A172 (cell line): ENCODE data around the gene PRDX3. TPM values are rescaled to one million over a fixed set of nuclear protein-coding genes. Genes with fewer than 3 reads are reported as not detected.
A peak's percentile ranks its signal among the peaks of the same experiment; 100 is the strongest.
"Not testable (repeated sequence)": the region's sequence is repeated elsewhere in the genome, so short reads cannot be mapped to it uniquely, and the experiment has no call there.

ENCODE experiments used
- DNase-seq: peaks from one replicate; pipeline ENCODE4 v3.0.0-alpha.2; 2015; ENCODE audit warnings: low spot score
- total RNA-seq: library from RNA; depleted of rRNA; stranded (reverse); fragments of >200 nt; shearing (Covaris generic); gene quantifications from 2 replicates; pipeline ENCODE4 v1.2.3, GENCODE V29; 2014

PRDX3 gene
- total RNA-seq, 1 experiment from 2014 or later: 407 TPM

DNA sequence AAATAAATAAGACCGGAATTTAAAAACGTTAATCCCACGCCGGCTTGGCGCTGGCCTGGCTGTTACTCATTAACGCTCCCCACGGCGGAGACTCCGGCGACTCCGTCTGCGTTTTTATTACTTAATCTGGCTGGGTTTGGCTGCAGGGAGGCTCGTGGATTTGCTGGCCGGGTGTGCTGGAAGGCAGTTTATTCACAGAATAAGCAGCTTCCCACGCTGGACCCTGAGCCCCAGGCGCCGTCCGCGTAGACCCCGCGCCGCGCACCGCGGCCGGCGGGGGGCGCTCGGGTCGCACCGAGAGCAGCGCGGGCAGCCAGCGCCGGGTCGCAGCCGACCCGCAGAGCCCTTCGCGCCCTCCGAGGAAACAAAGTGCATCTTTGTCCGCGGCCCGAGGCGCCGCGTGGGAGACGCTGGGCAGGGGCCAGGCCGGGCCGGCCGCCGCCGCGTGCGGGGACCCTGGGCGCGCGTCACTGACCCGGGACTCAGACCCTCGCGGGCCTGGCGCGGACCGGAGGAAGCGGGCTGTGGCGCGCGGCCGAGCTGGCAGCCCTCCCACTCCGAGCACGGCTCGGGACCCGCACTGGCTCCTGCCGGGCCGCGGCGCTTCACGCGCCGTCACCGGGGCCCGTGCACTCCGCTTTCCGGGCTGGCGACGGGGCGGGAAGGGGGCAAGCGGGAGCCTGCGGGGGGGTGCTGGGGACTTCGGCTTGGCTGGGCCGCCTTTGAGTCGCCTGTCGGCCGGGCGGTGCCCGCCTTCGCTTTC is 28.2 kb upstream of the PRDX3 start:
- no peak for DNase-seq

DNA sequence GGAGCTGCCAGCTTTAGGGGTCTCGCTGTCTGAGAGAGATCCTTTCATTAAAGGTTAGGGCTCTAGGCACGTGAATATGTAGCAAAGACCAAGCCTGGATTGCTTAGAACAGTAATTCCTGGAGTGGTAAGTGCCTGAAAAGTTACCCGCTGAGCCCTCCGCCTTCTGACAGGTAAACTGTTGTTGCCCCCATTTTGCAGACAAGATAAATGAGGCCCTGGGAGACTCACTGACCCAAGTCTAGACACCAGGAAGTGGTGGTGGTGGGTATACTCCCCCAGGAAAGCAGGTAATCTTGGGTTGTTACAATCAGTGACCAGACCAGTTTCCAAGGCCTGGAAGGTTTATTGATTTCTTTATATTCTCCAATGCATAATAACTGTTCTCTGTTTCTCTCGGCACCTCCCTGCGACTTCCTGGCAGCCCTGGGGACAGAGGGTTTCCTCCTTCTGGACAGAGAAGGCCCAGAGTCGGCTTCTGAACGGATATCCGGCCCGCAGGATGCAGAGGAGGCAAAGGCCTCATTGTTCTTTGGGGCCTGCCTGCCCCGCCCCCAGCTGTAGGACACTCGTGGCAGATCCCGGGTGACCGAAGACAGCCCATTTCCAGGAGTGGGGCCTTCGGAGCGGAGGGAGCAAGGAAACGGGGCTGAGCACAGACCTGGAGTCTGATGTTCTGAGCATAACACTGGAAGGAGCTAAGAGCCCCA is 27.4 kb upstream of the PRDX3 start:
- DNase-seq: peak; percentile 47

DNA sequence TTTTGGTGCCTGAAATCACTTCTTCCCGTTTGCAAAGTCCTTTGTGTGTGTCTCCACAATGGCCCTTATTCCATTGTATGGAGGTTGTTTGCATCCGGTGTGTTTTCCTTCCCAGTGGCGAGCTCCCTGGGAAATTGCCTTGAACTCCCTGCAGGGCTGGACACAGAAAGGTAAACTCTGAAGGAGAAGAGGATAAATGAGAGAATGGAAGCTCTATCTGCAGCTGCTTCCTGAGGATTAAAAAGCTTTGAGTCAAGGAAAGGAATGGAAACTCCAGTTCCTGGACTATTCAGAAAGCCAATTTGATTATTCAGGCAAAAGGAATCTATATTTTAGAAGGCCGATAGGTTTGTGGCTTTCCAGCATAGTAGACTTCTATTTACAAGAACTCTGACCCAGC is 24.4 kb upstream of the PRDX3 start:
- peak; percentile 54 for DNase-seq

DNA sequence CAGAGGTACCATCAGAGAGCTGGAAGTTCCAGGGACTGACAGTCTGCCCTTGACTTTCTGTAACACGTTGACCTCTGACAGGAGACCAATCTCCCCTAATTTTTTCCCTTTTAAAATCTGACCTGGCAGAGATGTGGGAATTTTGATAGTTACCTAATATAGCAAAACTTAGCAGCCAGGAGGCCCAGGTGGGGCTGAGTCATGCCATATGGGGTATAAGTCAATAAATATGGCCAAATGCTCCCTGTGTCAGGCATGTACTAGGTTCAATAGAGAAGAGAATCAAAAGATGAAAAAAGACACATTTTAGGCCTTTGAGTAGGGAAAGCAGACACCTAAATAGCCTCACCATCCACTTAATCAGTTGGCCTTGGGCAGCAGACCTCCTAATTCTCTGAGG is 22.6 kb upstream of the PRDX3 start:
- no peak for DNase-seq

DNA sequence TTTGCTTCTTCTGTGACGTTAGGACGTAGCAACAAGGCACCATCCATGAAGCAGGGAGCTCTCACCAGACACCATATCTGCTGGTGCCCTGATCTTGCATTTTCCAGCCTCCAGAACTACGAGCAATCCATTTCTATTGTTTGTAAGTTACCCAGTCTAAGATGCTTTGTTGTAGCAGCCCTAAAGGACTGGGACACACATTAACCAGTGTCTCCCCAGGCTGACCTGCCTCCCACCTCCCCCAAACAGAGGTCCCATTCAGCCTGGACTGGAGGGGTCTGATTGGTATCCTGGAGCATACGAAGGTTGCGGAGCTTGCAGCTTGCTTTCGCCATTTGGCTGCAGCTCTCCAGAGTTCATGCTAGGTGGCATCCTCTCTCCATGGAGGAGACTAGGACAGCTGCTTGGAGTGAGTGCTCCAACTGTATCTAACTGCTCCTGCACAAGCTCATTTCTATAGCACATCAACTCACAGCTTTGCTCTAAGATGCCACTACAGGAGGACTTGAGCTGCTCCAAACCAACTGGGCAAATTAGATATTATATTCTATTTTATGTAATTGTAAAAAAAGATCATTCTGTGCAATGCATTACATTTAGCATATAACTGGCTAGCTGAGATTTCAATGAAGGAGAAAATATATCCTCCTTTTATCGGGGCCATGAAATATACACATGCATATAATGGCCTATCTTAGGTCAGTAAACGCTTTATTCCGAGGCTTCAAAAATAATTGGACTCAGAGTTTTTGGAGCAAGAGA is 20.8 kb upstream of the PRDX3 start:
- DNase-seq: peak; percentile 80

DNA sequence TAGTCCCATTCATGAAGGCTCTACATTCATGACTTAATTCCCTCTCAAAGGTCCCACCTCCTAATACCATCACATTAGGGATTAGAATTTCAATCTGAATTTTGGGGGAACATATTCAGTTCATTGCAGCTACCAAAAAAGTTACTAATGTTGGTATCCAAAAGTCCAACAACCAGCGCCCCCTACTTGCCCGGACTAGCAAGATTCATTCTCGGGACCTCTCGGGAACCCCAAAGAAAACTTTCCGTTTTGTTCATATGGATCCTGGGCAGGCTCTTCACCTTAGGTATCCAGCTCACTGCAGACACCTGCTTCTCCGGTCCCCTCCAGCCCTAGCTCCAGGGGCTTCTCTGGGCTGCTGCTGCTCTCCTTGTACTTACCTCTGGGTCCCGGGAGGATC is 19.8 kb upstream of the PRDX3 start:
- no peak for DNase-seq

DNA sequence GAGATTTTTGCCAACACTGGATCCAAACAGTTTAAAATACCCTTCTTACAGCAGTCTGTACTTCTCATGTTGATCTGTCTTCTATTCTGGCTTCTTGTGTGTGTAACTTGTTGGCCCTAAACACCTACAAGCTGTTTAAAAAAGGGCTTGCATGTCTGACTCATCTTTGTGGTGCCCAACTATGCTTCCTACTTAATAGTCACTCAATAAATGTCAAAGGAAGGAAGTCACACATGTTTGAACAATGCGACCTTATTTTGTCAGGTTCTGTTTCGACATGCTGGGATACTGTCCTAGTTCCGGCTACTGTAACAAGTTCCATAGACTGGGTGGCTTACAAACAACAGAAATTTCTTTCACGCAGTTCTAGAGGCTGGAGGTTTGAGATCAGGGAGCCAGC is 19.3 kb upstream of the PRDX3 start:
- peak; percentile 67 for DNase-seq

DNA sequence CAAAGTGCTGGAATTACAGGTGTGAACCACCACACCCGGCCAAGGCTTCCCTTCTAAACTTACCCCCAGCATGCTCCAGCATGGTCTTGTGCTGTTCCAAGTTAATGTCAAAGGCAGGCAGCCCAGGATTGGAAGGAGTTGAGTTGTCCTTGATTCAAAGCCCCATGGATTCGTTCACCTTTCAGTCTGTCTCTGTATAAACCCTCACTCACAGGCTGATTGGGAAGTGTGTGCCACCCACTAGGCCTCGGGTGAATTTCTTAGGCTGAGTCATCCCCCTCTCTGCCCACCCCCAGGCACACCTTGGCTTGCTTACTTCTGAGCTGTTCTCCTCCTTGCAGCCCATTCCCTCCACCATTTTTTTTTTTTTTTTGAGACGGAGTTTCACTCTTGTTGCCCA is 13.3 kb upstream of the PRDX3 start:
- peak; percentile 54 for DNase-seq

DNA sequence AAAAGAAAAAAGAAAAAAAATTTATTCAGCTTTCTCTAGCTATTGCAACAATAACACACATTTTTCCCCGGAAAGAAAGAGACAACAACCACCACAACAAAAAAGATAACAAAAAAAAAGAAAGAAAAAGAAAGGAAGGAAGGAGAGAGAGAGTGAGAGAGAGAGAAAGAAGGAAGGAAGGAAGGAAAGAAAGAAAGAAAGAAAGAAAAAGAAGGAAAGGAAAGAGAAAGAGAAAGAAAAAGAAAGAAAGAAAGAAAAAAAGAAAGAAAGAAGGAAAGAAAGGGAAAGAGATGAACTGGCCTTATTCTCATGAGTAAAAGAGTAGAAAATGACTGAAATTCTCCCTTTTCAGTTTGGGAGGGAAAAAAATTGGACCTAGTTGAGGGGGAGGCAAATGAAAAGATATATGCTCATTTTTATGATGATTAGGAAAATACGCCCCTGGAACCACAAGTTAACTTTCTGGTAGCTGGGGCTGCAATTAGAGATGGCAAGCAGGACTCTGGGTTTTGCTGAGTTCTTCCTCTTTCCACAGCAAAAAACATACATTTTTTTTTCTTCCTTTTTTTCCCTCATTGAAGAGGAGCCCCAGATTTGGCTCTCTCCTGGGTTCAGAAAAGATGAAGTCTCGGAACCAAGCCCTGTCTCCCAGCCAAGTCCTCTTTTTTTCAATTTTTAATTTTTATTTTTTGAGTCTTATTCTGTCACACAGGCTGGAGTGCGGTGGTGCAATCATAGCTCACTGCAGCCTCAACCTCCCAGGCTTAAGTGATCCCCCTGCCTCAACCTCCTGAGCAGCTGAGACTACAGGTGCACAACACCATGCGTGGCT is 12.6 kb upstream of the PRDX3 start:
- DNase-seq: no peak

DNA sequence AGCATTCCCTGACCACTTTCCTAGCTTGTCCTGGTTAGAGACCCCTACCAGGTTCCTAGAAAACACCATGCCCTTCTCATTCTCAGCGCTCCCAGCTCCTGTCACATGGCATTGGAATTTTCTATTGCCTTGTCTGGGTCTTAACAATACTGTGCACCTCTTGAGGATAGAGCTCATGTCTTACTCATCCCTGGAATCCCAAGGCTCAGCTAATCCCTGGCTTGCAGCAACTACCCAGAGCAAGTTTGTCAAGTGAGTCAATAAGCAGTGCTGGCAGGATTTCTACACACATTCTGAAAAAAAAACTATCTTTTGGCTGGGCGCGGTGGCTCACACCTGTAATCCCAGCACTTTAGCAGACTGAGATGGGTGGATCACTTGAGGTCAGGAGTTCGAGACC is 11.7 kb upstream of the PRDX3 start:
- DNase-seq: peak; percentile 98

DNA sequence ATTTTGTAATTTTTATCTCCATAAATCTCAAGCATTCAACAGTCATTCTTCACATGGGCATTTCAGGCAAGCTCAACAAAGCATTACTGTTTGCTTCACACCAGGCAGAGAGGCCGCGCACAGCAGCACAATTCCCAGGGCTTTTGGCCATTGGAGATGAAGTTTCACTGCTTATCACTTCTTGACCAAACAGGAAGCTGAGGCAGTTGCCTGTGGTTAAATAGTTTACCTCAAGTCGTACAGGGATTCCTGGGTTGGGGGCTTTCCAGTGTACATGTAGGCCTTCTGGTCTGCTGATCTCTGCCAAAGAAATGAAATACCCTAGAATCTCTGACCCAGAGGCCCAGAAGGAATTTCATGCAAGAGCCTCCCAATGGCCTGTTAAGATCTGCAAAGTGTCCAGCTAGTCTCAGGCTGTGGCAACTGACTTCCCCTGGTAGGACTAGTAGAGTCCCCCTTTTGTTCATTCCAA is 11.2 kb upstream of the PRDX3 start:
- DNase-seq: peak; percentile 85

DNA sequence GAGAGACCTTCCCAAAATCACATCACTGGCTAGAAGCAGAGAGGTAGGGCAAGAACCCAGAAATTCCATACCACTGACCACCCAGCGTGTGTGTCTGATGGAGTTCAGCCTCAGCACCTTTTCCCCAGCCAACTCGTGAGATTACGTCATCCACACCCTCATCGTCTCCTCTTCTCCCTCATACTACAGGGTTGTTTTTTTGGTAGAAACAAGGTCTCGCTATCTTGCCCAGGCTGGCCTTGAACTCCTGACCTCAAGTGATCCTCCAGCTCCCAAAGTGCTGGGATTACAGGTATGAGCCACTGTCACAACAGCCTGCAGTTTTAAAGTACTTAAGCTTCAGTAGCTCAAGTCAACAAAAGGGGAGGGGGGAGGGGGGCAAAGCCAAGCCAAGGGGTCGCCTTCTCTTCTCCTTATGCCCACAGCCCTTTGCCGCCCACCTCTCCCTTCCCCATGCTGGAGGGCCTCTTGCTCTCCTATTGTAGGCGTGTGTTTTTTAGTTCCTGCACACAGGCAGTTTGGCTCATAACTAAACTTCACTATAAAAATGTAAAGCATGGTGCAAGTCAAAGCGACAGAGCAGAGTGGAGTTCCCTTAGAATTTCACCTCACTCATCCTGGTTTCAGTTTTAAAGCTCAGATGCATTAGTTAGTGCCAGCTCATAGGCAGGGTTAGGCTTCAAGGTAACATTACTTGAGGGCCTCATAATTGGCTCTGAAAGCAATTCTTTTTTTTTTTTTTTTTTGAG is 5.2 kb upstream of the PRDX3 start:
- no peak for DNase-seq

DNA sequence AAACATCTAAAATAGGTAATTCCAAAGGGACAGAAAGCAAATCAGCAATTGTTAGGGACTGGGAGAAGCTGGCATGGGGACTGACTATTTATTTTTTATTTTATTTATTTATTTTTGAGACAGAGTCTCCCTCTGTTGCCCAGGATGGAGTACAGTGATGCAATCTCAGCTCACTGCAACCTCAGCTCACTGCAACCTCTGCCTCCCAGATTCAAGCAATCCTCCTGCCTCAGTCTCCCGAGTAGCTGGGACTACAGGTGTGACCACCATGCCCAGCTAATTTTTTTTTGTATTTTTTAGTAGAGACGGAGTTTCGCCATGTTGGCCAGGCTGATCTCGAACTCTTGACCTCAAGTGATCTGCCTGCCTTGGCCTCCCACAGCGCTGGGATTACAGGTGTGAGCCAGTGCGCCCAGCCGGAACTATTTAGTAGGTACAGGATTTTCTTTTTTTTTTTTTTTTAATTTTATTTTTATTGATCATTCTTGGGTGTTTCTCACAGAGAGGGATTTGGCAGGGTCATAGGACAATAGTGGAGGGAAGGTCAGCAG is 2.3 kb upstream of the PRDX3 start:
- not testable (repeated sequence) for DNase-seq

DNA sequence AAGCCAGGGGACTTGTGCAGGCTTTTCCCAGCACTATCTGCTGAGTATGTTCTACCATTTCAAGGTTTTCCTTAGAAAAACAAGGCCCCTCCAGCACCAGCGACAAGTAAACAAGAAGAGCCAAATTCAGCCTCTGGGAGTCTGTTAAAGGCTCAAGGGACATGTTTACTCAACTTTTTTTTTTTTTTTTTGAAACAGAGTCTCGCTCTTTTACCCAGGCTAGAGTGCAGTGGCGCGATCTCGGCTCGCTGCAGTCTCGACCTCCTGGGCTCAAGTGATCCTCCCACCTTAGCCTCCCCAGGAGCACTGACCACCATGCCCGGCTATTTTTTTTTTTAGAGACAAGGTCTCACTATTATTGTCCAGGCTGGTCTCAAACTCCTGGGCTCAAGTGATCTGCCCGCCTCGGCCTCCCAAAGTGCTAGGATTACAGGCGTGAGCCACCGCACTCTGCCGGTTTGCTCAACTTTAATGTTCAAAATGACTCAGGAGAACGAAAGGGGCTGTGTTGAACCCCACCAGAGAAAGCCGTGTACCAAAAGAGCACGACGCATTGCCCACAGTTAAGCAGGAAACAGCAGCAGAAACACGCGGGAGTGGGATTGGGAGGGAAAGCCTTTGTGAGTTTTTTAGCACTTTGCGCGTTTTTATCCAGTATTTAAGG is 772 bp downstream of the PRDX3 start:
- DNase-seq: no peak

DNA sequence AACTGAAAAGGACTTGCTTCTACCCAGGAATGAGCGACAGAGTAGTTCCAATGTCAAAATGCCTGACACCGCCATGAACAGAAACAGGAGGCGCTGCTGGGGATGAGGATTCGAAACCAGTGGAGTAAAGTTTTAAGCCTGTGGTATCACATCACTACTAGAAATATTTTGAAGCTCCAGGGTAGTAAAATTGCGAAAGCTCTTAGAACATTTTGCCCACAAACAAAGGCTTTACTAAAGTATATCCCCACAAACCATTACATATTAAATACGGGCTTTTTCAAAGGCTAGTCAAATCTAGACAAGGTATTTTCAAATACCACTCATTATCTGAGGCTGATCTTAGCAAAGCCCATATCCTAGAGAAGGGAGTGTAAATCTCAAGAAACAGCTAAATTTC is 2.4 kb downstream of the PRDX3 start:
- no peak for DNase-seq

DNA sequence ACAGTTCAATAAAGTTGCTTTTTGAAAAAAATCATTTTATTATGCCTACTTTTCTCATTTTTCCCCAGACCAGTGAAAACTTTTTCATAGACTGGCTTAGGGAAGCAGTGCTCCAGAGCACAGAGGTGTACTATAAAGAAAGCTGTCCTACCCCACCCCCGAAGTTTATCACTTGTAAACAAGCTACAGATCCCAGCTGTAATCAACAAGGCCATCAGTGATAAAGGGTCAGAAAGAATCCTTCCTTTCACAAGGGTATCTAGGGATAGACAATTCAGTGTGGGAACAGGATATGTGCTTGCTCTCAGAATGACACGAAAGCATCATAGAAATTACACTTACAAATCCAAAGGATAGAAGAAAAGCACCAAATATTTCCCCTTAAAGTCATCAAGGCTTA is 4.5 kb downstream of the PRDX3 start:
- DNase-seq: no peak

DNA sequence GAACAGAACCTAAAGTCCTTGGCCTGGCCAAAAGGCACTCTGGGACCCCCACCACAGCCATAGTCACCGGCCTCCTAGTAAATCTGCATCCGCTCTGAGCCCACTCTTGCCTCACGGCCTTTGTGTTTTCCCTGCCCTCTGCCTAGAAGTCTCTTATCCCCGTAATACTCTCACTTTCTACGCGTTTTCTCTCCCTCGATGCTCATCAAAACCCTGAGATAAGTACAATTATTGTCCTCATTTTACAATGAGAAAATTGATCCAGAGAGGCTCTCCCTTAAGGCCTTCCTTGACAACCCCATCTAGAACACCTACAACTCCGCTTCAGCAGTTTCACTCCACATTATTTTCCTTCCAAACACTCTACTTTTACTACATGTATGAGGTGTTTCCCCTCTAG is 11.6 kb downstream of the PRDX3 start:
- no peak for DNase-seq

DNA sequence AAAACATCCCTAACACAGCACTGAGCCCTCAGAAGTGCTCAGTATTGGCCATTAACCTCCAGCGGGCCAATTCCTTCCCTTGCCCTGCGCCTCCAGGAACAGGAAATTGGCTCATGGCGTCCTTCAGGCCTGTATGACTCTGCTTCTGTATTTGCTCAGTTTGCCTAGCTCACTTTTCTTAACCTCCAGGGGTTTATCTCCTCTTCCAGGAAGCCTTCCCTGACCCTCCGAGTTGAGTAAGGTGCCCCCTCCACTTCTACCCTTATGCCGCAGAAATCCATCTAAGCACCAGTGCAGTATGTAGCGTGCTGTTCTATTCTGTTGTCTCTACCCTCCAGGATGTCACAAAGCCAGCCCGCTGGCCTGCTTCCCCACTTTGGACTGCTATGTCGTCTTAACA is 12.0 kb downstream of the PRDX3 start:
- DNase-seq: no peak

DNA sequence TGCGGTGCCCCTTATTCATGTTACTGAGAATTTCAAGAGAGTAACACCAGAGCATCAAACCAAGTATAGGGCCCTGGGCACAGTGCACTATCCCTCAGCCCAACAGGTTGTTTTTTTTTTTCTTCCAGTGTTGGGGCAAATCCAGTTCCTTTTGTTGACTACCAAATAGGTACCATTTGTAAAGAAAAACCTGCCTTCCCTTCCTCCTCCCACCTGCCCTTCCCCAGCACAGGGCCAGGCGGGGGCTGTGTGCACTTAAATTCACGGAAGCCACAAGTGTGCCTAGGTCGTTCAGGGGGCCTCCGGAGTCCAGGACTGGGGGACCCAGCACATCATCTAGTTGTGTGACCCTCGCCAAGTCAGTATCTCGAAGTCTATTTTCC is 12.5 kb downstream of the PRDX3 start:
- no peak for DNase-seq
